HL-60 (cell line): ENCODE data around the gene WDFY4.

Experiments
- CTCF ChIP-seq: IDR thresholded peaks from one replicate; pipeline ENCODE4 v1.5.1; 2011; ENCODE audit warnings: low read length, control low read depth, inconsistent platforms; ENCODE audit not compliant: insufficient read depth
- POLR2AphosphoS5 ChIP-seq: IDR thresholded peaks from 2 replicates; pipeline ENCODE4 v1.6.1; 2012; ENCODE audit warnings: low read depth
- REST ChIP-seq: IDR thresholded peaks from 2 replicates; pipeline ENCODE4 v1.6.1; 2012; ENCODE audit warnings: low read depth; ENCODE audit not compliant: insufficient replicate concordance

GRCh38 chr10:48773580-48773979 lies 88.9 kb downstream of the WDFY4 start:
- TF ChIP-seq CTCF, result no peak
- TF ChIP-seq POLR2AphosphoS5, result no peak
- TF ChIP-seq REST, result no peak
